HG03039 (cell line): ENCODE data around the gene SPTB.

ENCODE experiments used
- ATAC-seq: cut with Tn5 transposase; IDR thresholded peaks from one replicate; pipeline ENCODE4 v1.9.1; 2021; ENCODE audit warnings: mild to moderate bottlenecking, moderate library complexity; ENCODE audit not compliant: unreplicated experiment

SPTB gene

DNA sequence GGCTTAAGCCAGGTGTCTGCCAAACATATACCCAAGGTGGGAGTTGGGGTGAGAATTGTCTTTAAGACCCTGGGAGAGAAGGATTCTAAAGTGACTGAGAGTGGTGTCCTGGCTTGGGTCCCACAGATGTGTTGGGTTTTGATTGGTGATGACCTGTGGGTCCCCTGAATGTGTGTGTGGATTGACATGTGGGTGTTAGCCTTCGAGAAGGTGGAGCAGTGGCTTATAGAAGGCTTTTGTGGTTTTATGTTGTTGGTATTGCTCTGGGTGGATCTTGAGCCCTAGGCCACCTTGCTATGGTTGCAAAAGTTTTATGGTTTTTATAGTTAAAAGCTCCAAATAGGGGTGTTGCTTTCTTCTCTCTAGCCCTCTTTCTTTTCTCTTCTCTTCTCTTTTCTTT is 145.8 kb downstream of the SPTB start:
- no peak for ATAC-seq

DNA sequence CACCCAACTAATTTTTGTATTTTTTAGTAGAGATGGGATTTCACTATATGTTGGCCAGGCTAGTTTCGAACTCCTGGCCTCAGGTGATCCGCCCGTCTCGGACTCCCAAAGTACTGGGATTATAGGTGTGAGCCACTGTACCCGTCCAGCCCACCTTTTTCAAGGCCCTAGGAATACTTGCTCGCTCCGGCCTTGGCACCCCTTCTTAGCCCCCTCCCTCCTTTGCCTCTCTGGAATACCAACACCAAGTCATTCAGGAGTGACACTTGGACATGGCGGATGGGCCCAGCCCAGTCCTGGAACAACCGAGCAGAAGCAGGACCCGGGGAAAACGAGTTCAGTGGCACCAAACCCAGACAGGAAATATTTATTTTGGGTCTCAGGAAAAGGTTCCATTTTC is 146.4 kb downstream of the SPTB start:
- ATAC-seq = no peak

DNA sequence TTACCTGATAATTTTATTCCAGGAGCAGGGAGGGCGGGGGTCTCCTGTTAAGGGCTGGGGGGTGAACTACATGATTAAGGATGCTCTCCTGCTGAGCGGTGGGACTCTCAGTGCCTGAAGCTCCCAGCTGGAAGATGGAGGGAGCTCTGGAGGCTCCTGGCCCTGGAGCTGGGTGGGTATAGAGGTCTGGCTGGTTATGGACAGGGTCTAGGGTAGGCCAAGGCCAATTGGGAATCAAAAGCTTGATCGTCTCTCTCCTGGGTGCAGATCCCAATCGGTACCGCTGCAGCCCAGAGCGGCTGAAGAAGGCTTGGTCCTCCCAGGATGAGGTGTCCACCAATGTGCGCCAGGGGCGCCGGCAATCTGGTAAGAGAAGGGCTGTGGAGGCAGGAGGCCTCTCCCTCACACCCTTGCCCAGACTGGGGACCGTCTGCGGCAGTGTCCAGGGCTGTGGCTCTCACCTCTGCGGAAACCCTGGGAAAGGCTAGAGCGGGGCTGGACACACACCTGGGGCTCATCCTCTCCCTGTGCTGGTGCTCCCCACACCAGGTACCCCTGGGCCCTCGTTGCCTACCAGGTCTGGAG is 147.1 kb downstream of the SPTB start:
- ATAC-seq = no peak

DNA sequence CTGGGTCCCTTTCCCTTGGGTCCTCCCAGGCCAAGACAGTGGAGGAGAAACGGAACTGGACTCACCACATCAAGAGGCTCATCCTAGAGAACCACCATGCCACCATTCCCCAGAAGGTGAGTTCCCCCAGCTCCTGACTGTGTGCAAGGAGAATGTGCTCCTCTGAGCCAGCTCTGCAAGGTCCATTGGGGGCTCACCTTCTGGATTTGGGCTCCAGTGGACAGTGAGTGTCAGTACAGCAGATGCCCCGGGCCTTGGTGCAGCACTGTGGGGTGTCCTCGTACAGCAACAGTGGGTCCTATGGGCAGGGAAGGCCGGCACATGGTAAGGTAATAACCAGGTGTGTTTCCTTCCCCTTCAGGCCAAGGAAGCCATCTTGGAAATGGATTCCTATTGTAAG is 147.6 kb downstream of the SPTB start:
- ATAC-seq = no peak

DNA sequence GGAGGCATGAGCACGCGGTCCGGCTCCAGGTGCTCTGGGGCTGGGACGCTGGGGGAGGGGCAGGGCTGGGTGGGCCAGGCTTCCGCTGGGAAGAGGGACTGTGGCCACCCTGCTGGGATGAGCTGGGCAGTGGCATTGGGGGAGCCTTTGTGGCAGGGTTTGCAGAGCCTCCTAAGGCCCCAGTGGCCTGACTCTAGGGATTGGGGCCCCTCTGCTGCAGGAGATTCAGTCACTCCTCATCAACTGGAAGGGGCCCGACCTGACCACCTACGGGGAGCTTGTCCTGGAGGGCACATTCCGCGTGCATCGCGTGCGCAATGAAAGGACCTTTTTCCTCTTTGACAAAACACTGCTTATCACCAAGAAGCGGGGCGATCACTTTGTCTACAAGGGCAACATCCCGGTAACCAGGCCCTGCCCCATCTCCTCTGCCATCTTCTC is 148.5 kb downstream of the SPTB start:
- no peak for ATAC-seq

DNA sequence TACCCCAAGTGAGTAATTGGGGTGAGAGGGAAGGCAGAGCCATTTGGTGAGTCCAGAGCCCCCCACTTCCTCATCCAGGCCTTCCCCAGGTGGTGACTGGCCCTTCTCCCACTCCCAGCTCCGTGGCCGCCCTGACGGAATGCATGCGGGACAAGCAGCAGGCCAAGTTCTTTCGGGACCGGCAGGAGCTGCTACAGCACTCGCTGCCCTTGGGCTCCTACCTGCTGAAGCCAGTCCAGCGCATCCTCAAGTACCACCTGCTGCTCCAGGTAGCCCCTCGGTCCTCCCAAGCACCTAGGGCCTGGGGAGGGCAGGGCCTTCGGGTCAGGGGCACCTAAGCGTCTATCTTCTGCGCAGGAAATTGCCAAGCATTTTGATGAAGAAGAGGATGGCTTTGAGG is 149.0 kb downstream of the SPTB start:
- no peak for ATAC-seq

DNA sequence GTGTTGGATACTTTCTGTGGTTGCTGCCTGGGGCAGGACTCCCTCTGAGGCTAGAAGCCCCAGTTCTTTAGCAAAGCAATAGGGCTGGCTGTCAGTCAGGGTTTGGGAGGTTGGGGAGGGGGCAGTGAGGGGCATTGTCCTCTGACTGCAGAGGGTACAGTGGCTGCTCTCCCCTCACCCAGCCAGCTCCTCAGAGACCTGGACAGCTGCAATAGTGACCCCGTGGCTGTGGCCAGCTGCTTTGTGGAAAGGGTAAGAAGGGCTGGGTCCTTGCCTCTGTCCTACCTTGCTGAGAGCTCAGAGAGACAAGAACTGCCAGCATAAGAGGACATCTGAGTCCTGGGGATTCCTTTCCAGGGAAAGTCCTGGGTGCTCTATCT is 149.7 kb downstream of the SPTB start:
- no peak for ATAC-seq

DNA sequence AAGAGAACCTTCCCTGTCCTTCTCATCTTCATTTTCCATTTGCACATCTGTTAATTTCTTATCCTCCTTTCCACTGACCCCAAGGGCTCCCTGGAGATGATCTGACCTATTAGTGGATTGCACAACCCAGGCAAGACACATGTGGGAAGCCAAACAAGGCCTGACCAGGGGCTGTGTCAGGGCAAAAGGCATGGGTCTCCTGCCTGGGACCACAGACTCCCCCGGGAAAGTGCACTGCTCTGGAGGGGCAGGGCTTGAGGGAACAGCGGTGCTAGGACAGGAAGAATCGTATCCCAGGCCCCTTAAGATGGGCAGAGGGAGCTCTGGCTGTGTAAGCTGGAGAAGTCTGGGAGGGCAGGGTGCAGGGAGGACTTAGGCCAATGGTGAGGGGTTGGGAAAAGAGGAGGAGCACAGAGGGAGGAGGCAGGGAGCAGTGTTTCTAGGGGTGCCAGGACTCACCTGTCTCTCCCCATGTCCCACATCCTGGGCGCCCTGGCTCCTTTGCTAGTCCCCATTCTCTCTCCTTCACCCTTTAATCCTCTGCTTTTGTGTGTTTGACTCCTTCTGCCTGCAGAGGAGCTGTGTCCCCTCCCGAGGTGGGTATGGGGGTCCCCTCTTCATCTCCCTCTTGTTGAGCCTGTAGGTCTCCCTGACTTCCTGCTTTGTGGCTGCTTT is 150.2 kb downstream of the SPTB start:
- ATAC-seq = no peak

DNA sequence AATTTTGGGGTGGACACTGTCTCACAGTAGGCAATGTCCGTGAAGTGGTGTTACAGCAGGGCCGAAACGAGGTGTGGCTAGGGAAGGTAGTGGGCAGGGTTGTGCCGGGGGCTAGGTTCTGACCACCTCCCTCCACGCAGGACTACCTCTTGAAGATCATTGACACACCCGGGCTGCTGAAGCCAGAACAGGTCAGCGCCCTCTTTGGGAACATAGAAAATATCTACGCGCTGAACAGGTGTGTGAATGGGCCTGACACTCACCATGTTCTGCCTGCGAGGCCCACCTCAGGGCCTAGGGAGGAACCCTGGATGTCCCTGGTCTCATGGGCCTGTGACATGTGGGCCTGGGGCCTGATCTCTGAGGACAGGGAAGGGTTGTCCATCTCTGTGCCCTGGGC is 150.9 kb downstream of the SPTB start:
- no peak for ATAC-seq

DNA sequence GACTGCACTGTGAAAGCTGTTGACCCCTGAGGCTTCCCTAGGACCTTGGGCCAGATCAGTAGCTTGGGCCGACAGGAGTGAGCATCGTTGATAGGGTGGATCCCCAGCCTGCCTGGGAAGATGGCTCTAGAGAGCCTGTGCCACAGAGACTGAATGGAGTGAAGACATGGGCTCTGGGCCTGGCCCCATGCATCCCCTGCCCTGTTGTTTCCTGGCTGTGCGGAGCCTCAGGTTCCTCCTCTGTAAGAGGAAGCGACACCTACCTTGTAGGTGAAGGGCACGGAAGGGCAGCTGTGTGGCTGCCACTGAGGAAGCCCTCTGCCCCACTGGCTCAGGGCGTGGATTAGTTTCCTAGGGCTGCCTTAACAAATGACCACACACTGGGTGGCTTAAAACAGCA is 151.6 kb downstream of the SPTB start:
- ATAC-seq = no peak

DNA sequence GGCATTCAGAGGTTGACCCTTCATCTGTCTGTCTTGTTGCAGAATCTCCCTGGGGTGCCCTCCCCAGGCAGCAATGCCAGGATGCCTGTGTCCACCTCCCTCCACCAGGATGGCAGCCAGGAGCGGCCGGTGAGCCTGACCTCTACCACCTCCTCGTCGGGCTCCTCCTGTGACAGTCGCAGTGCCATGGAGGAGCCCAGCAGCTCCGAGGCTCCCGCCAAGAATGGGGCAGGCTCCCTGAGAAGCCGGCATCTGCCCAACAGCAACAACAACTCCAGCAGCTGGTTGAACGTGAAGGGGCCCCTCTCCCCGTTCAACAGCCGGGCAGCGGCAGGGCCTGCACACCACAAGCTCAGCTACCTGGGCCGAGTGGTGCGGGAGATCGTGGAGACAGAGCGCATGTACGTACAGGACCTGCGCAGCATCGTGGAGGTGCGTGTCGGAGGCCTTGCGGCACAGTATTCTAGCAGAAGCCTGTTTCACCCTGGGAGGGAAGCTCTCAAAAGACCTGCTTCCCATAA is 152.1 kb downstream of the SPTB start:
- no peak for ATAC-seq

DNA sequence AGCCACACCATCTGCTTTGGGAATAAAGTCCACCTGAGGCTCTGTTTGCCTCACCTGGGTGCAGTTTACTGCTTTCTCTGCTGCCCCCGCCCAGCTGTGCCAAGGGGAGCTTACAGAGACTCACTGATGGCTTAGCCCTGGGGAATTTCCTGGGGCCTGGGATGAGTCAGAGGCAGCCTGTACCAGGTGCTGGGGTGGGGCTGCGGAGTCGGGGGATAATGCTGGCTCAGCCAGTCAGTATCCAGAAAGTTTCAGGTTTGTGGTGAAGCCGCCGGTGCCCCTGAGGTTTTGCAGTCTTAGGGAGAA is 153.2 kb downstream of the SPTB start:
- ATAC-seq = peak; percentile 51

DNA sequence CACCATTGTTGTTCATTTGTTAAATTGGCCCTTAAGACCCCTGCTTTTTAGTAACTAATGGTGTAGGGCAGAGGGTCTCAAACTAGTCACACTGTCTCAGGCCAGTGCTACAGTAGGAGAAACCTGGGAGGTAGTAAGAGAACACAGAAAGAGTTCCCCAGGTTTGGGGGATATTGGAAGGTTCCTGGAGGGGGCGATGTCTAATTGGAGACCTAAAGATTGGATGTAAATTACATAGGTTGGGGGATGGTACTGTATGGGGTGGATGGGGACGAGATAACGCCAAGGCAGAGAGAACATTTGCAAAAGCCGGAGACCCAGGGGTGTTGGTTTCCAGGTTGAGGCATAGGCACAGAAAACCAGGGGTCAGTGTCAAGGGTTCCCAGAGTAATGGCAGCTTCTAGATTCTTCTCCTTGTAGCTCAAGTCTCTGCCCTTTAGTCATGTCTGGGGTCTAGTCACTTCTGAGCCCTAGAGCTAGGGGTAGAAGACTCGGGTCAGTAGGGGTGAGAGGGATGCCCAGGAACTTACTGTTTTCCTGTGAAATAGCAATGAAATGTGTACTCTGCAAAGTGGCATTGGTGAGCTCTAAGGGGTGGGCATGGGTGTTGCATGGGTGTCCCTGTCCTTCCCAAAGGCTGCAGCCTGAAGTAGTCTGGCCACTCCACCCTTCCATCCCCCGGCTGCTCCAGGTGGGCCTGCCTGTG is 153.7 kb downstream of the SPTB start:
- ATAC-seq = no peak

DNA sequence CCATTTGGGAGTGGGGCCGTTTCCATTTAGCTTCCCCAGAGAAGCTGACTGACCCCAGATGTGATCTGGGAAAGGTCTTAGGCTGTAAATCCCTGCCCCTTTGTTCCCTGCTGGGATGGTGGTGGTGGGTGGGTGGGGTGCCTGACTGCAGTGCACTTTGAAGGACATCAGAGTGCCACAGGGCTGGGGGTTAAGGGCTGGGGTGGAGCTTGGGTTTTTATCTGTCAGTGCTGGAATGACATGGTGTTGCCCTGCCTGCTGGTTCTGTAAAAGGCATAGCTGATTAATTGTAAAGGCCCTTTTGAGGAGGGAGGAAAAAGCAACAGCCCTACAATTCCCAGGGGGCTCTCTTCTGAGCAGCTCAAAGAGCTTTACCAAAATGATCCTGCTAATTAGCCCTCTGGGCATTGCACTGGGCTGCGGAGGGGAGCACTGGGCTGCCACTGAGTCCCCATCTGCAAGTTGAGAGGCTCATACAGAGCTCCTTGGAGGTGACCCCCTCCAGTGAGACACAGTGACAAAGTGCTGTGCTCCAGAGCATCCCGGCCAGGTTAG is 154.4 kb downstream of the SPTB start:
- ATAC-seq = no peak

DNA sequence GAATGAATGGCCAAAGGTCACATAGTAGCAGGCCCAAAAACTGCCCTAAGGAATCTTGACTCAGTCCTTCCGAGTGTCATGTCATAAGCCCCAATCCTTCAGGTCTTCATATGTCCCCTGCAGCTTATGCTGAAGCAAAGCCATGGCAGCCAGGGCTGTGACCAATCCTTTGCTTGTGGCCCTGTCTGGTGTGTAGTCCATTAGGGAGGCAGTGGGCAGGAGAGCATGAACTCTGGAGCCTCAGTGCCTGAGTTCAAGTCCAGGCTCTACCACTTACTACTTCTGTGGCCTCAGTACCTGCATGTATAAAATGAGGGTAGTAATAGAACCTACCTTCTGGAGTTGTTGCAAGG is 155.2 kb downstream of the SPTB start:
- ATAC-seq = no peak

DNA sequence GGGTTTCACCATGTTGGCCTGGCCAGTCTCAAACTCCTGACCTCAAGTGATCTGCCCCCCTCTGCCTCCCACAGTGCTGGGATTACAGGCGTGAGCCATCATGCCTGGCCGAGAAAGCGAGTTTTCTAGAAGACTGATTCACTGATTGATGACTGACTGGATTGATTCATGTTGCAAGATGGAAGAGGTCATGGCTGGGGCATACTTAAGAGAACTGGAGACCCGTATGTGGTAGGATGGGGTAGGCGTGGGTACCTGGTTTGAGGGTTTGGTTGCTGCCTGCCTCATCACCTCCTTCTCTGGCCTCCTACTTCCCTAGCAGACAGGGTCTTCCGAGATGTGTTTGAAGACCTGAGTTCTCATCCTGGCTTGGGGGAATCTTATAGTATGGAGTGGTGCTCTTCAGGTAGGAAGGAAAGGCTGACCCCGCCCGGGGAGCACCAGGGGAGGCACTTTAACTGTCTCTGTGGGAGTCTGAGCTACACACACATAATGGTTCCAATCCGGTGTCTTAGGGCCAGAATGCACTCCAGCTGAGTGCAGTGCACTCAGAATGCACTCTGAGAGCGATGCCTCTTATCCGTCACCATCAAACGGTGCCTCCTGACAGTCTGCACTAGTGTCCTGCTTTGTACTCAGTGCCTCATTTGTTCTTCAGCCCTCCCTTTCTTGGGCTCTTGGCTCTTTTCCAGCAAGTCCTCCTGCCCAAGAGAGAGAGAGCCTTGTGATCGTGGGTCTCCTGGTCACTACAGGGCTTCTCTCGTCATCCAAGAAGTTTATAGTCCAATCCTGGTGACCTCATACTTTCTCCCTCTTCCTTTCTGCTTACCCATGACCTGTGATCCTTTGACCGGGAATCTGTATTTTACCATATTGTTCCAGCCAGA is 155.8 kb downstream of the SPTB start:
- ATAC-seq = no peak

DNA sequence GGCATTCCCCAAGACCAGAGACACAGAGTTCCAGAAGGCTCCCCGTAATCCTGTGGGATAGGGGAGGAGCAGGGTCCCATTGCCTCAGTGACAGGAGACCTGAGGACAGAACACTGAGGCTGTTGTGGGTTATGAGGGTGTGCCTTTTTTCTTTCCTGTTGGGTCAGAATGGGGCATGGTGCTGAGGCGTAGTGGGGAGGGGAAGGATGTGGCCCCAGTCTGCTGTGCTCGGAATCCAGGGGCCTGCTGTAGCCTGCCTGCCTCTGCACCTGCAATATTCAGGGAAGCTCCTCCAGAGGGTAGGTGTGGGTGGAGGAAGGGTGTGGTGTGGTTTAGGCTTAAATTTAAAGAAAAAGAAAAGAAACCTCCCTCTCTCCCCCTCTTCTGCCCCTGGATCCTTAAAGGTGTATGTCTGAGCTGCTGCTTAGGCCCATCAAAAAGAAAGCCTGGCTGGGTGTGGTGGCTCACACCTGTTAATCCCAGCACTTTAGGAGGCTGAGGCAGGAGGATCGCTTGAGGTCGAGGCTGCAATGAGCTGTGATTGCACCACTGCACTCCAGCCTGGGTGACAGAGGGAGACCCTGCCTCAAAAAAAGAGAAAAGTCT is 156.8 kb downstream of the SPTB start:
- no peak for ATAC-seq

DNA sequence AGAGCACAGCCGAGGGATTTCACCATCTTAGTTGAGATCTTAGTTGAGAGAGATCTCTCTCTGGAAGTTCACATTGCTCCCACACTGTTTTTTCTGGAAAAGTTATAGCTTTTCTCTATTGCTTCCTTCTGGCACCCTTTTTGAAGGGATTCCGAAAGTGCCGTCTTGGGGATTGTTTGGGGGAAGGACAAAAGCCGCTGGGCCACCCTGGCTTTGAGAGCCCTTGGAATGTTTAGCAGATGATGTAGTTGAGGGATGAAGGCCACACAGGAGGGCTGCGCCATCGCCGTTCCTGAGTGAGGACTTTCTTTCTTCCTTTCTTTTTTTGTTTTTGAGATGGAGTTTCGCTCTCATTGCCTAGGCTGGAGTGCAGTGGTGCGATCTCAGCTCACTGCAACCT is 157.8 kb downstream of the SPTB start:
- ATAC-seq = no peak

DNA sequence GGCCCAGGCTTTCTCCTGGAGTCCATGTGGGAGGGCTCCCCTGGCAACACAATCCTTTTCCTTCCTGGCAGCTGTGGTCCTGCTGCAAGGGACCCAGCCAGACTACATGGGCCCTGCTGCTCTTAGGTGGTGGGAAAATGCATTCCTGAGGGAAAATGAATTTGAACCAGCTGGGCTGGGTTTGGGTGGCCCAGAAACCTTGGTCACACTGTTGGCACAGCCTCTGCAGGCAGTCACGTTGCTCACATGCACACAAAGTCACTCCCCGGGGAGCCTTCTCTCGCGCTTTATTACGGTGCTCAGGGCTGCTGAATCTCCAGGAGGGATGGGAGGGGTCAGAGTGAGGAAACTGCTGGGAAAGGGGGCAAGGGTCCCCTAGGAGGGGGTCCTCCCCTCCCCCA is 158.3 kb downstream of the SPTB start:
- ATAC-seq = no peak

DNA sequence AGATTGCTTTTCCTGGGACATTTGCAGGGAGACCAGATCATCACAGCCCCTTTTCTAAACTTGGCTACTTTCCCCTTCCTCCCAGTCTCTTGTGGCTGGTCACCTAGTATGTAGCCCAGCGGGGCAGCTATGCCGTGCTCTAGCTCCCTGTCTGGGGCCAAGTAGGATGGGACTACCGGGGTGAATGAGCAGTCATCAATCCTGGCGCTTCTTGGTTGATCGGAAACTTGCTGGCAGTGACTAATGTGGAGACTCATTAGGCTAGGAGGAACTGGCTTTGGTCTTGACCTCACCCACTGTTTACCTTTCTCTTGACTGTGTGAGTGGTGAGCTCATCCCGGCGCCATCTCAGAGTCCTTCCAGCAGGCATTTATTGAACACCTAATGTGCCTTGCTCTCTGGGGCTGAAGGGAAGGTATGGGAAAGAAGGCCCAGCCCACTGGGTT is 159.6 kb downstream of the SPTB start:
- ATAC-seq = no peak

DNA sequence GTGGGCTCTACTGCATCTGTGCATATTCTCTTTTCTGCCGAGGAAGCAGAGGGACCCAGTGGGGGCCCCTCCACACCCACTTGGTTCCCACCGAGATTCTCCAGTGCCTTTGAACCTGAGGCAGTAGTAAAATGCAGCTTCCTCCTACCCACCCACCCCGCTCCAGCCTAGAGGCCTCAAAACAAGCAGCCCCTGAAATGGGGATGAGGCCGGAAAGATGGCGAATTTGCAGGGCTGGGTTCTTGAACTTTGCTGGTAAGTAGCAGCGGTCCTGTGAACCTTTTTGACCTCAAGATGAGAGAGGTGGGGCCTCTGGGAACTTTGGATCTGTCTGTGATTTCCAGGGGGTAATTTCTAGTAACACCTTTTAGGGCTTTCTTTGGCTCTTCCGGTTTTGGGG is 160.1 kb downstream of the SPTB start:
- ATAC-seq = no peak
